RWPE1 (cell line): ENCODE data around the gene FHOD3.

Experiments used
- CTCF ChIA-PET: fragments of 350-600 bp; sonication (Branson Sonifier 250); formaldehyde crosslinking; extraction: SDS; loops from one replicate; lab custom pipeline; 2021; lab: Yijun Ruan, JAX
- POLR2A ChIA-PET: fragments of 400-600 bp; formaldehyde crosslinking; extraction: SDS; loops from one replicate; lab custom pipeline; 2020; ENCODE audit warnings: antibody characterized with exemption; ENCODE audit not compliant: low non-redundant PET; lab: Yijun Ruan, JAX
- DNase-seq: peaks from one replicate; pipeline ENCODE4 v3.0.0; 2012; ENCODE audit warnings: low spot score
- H3K27ac ChIP-seq: fragments of 450-650 bp; 2 replicates; pipeline ENCODE4 v1.5.1; 2017
- TF ChIP-seq, protein P1 (sequence below): fragments of 450-650 bp; conservative IDR thresholded peaks from 2 replicates; pipeline ENCODE4 v1.5.1; 2017; ENCODE audit warnings: low read depth, mild to moderate bottlenecking

The FHOD3 gene

DNA sequence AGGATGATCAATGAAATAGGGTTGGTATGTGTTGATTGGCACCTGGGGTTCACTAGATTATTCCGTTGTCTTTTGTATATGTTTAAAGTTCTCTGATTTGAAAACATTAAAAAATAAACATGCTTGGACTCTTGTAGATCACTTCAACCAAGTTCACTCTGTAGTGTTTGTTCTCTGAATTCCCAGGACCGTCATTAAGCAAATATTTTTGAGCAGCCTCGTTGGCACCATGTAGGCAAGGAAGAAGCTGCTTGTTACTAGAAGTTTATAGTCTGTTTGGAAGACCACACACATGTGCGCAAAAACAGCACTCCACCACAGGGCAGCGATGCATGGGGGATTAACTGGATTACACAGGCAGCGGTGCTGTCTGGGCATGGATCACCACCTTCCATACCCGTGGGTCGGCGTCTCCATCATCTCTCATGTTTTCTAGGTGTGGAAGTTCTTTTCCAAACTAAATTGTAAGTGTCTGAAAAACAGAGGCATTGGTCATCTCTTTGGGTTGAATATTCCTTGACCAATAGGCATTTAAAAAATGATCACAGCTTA lies 212.2 kb downstream of the FHOD3 start:
- no peak overlapping the region for H3K27ac ChIP-seq
- DNase-seq = no peak
- CTCF ChIA-PET = no interaction called here
- TF ChIP-seq, protein P1, sequence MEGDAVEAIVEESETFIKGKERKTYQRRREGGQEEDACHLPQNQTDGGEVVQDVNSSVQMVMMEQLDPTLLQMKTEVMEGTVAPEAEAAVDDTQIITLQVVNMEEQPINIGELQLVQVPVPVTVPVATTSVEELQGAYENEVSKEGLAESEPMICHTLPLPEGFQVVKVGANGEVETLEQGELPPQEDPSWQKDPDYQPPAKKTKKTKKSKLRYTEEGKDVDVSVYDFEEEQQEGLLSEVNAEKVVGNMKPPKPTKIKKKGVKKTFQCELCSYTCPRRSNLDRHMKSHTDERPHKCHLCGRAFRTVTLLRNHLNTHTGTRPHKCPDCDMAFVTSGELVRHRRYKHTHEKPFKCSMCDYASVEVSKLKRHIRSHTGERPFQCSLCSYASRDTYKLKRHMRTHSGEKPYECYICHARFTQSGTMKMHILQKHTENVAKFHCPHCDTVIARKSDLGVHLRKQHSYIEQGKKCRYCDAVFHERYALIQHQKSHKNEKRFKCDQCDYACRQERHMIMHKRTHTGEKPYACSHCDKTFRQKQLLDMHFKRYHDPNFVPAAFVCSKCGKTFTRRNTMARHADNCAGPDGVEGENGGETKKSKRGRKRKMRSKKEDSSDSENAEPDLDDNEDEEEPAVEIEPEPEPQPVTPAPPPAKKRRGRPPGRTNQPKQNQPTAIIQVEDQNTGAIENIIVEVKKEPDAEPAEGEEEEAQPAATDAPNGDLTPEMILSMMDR = no peak
- POLR2A ChIA-PET = no interaction called here

DNA sequence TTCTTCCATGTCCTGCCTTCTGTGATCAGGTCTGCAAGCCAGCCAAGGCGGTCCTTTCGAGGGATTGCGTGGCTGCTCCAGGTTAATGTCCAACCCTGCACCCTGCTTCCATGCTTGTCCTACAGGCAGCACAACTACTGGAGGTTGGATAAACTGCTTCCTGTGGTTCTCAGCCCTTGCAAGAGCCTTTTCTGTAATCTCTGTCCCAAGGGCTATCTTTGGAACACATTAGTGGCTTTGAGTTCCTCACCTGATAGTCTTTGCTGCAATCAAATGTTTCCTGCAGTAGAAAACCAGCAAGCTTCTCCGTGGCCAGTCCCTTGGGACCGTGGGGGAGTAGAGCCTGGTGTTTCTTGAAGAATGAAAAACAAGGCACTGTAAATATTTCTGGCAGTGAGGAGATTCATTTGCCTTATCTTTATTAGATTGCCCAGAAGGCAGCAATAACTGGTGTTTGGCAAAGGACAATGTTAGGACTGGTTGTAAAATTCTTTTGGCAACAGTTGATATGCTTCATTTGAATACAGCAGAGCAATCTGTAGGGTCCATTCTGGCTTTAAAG lies 214.4 kb downstream of the FHOD3 start:
- no peak overlapping the region for H3K27ac ChIP-seq
- TF ChIP-seq, protein P1 = no peak
- ChIA-PET CTCF (no interaction called here), POLR2A (no interaction called here)
- DNase-seq = no peak

DNA sequence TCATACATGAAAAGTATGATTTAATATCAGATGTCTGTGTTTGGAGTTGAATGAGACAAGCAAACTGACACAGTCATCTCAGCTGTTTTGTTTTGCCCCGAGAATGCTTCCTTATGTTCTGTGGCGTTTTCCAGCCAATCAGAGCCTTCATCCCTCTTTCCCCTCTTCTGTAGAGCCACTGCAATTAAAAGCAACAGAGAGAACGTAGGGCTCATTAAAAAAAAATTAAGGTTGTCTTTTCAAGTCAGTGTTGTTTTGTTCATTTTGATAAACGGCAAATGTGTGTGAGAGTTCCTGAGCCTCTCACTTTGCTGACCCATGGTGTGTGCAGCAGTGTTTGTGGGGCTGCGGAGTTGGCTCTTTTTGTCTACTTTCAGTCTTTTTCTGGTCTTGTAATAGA lies 216.0 kb downstream of the FHOD3 start:
- POLR2A ChIA-PET = no interaction called here
- TF ChIP-seq, protein P1 = no peak

DNA sequence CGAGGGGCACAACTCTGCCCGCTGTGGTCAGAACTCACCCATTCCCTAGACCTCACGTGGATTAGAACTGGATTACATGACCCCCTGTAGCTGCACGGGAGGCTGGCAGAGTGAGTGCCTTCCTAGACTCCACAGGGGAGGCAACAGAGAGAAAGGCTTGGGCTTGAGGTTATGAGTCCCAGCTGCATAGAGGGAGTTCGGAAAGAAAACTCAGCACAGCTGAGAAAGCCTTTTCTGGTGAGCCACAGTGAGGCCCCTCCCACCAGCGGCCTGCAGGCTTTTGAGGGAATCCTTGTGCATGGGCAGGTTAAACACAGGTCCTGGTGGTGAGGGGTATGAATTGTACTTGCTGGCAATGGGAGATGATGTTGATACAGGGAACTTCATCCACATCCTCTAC lies 217.3 kb downstream of the FHOD3 start:
- CTCF ChIA-PET = no interaction called here
- TF ChIP-seq, protein P1 = no peak
- POLR2A ChIA-PET = no interaction called here
- H3K27ac ChIP-seq = no peak overlapping the region
- DNase-seq = no peak

More for the DNA sequence above, 216.0 kb downstream of the FHOD3 start:
- CTCF ChIA-PET = no interaction called here
- no peak for DNase-seq
- no peak overlapping the region for H3K27ac ChIP-seq

DNA sequence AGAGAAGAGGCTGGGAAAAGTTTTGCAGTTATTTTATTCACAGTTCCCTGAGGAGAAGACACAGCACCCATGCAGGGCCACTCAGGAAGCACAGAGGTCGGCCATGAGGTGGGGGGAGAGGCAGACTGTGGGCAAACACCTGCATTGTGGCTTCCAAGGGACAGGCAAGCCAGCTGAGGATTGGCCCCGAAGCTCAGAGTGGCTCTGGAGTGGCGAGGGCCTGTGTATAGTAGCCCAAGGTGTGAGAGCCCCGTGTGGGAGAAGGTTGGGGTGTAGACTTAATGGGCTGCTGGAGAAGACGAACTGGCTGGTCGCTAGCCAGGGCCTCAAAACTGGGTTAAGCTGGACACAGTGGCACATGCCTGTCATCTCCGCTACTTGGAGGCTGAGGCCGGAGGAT lies 218.7 kb downstream of the FHOD3 start:
- no peak overlapping the region for H3K27ac ChIP-seq
- TF ChIP-seq, protein P1 = no peak
- POLR2A ChIA-PET = no interaction called here
- DNase-seq = no peak
- CTCF ChIA-PET = interaction anchor here (1.0 kb wide), 1 partner anchor 977 kb away, joined by 3 read pairs; no protein-coding TSS in a partner anchor

DNA sequence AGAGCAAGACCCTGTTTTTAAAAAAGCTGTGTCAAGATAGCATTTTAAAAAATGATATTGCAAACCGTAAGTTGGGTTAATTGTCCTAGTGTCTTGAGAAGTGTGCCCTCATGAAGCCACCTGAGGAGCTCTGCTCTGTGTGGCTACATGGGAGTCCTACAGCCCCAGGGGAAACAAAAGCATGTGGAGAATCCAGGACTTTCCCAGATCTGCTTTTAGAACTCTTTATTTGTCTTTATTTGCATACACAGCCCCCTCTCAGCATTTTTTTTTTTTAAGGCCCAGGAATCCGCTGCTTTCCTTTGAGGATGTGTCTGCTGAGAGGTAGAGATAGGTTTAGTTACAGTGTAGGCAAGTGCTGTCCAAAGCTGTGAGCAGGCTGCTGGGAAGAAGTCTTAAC lies 219.2 kb downstream of the FHOD3 start:
- no peak overlapping the region for H3K27ac ChIP-seq
- ChIA-PET POLR2A (no interaction called here), CTCF (interaction anchor here (1.1 kb wide), 1 partner anchor 55 kb away, joined by 3 read pairs; no protein-coding TSS in a partner anchor)
- TF ChIP-seq, protein P1 = no peak
- no peak for DNase-seq
